Prostate gland (tissue), 2 donors: ENCODE results near the gene CADPS.

Experiments used
- POLR2A ChIP-seq: fragments of 450-650 bp; IDR thresholded peaks from one replicate; pipeline ENCODE4 v1.6.1; 2016; ENCODE audit warnings: antibody characterized with exemption, mild to moderate bottlenecking
- POLR2AphosphoS5 ChIP-seq: sonication (generic); formaldehyde crosslinking; IDR thresholded peaks from one replicate; pipeline ENCODE4 v1.6.1; 2017; ENCODE audit warnings: antibody characterized with exemption
- TF ChIP-seq, protein P1 (sequence below), 4 experiments: fragments of 200-600 bp in 2 of 4; fragments of 450-650 bp in 2 of 4; sonication (generic) in 2 of 4; IDR thresholded peaks; 1 replicate in 3 of 4; 2 replicates in 1 of 4; pipeline ENCODE4 v1.5.1; 2016 to 2019; ENCODE audit warnings: antibody characterized with exemption in 4 of 4, mild to moderate bottlenecking in 2 of 4, moderate library complexity in 2 of 4

DNA sequence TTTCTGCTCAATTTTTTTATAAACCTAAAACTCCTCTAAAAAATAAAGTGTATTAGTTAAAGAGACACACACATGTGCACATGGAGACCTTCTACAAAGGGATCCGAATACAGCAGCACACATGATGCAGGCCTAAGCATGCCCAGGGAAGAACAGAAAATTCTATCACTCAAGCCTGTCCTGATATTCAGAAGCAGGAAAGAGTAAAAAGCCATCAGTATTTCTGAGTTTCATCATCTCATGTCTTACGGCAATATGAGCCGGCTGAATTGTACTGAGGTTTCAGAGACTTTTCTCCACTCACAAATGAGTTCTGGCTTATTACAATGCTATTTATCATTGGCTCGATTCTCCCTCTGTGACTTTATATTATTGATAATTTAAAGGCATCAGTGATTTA is 97.5 kb downstream of the CADPS start:
- TF ChIP-seq POLR2A (no peak), POLR2AphosphoS5 (no peak)
- TF ChIP-seq, protein P1, sequence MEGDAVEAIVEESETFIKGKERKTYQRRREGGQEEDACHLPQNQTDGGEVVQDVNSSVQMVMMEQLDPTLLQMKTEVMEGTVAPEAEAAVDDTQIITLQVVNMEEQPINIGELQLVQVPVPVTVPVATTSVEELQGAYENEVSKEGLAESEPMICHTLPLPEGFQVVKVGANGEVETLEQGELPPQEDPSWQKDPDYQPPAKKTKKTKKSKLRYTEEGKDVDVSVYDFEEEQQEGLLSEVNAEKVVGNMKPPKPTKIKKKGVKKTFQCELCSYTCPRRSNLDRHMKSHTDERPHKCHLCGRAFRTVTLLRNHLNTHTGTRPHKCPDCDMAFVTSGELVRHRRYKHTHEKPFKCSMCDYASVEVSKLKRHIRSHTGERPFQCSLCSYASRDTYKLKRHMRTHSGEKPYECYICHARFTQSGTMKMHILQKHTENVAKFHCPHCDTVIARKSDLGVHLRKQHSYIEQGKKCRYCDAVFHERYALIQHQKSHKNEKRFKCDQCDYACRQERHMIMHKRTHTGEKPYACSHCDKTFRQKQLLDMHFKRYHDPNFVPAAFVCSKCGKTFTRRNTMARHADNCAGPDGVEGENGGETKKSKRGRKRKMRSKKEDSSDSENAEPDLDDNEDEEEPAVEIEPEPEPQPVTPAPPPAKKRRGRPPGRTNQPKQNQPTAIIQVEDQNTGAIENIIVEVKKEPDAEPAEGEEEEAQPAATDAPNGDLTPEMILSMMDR (IDR thresholded peaks at IDR 0.05) = no peak
